Sigmoid colon (tissue), 7 donors: ENCODE results near the gene GIGYF2. TPM values are rescaled to one million over a fixed set of nuclear protein-coding genes. Genes with fewer than 3 reads are reported as not detected.

Experiments used
- DNase-seq: peaks from one replicate; pipeline ENCODE4 v3.0.0-alpha.2; 2019
- H3K27ac ChIP-seq, 4 donors: fragments of 200-600 bp; sonication (generic); one replicate each; pipeline ENCODE4 v1.5.1; 2016 to 2019; ENCODE audit warnings: mild to moderate bottlenecking in 1 of 4
- H3K27me3 ChIP-seq, 3 donors: fragments of 200-600 bp; sonication (generic); one replicate each; pipeline ENCODE4 v1.5.1; 2019; ENCODE audit warnings: mild to moderate bottlenecking in 1 of 3
- H3K36me3 ChIP-seq, 4 donors: fragments of 200-600 bp; sonication (generic); one replicate each; pipeline ENCODE4 v1.5.1; 2016 to 2019
- H3K4me1 ChIP-seq, 4 donors: fragments of 200-600 bp; sonication (generic); one replicate each; pipeline ENCODE4 v1.5.1; 2017 to 2019
- H3K4me3 ChIP-seq, 4 donors: fragments of 200-600 bp; sonication (generic); one replicate each; pipeline ENCODE4 v1.5.1; 2017 to 2019; ENCODE audit warnings: mild to moderate bottlenecking in 2 of 4, moderate library complexity in 1 of 4
- H3K9me3 ChIP-seq, 4 donors: fragments of 200-600 bp in 3 of 4; sonication (generic) in 3 of 4; one replicate each; pipeline versions ENCODE4 v1.5.1 to v1.6.1; 2013 to 2019
- CTCF ChIP-seq, 4 experiments: fragments of 450-650 bp in 3 of 4; fragments of 200-600 bp in 1 of 4; IDR thresholded peaks; one replicate each; pipeline ENCODE4 v1.5.1; 2016 to 2019; ENCODE audit warnings: antibody characterized with exemption in 4 of 4, mild to moderate bottlenecking in 3 of 4, moderate library complexity in 2 of 4
- EP300 ChIP-seq, 4 donors: sonication (generic); formaldehyde crosslinking; IDR thresholded peaks; one replicate each; pipeline ENCODE4 v1.6.1; 2017; ENCODE audit warnings: antibody characterized with exemption in 4 of 4
- POLR2A ChIP-seq, 2 donors: fragments of 450-650 bp; IDR thresholded peaks; one replicate each; pipeline ENCODE4 v1.6.1; 2016; ENCODE audit warnings: antibody characterized with exemption in 2 of 2, mild to moderate bottlenecking in 2 of 2, moderate library complexity in 2 of 2
- POLR2AphosphoS5 ChIP-seq, 4 donors: sonication (generic); formaldehyde crosslinking; IDR thresholded peaks; one replicate each; pipeline ENCODE4 v1.6.1; 2017; ENCODE audit warnings: antibody characterized with exemption in 4 of 4
- WGBS, 2 donors: extraction: QIAGEN DNeasy Blood & Tissue Kit; methylation state at CpG; one replicate each; pipeline ENCODE4 v1.1.7; 2013; 5-methylcytosine and 5-hydroxymethylcytosine counted together
- intact Hi-C: fragments of 100-400 bp; cut with DNase I; formaldehyde crosslinking; loops from one replicate; pipeline ENCODE4 v1.15.1; 2023
- polyA plus RNA-seq, 3 donors: library from polyadenylated mRNA; stranded (reverse); fragments of 200-250 nt; gene quantifications; one replicate each; pipeline ENCODE4 v1.2.3, GENCODE V29; 2013
- total RNA-seq, 4 donors: library from RNA; depleted of rRNA; stranded (reverse); fragments of >200 nt; gene quantifications; one replicate each; pipeline ENCODE4 v1.1.0, GENCODE V29; 2016
- donor health status: healthy with polysubstance abuse.
- donor health status: Bipolar disorder and iron deficiency.
- donor health status: healthy.

Gene GIGYF2
- total and polyA plus RNA-seq, 7 donors = 10.2 to 90.0 (median 62.9) TPM

DNA sequence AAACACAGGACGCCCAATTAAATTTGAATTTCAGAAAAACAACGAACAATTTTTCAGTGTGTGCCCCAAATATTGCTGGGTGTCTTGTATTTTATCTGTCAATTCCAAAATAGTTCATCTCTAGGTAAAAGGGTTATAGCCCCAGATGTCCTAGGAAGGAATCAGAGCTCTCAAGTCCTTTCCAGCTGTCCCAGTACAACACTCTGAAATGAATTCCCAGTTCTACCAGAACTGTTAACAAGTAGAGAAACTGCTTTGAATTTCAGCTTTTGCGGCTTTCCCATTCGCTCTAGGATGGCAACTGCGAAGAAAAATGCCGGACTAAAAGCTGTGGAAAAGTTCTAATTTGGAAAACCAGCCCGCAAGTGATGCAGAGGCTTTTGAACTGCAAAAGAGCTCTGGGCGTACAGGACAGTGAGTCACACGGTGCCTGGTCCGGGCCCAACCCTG lies 497 bp upstream of the GIGYF2 start:
- Histone ChIP-seq H3K4me3 (peak overlapping the region; percentile 69 to 94 (median 76)), H3K27me3 (no peaks in the 10 kb centered on the region), H3K36me3 (no peaks in the 10 kb centered on the region), H3K4me1 (peaks cover 0 to 43% (median 29%) of the 10 kb centered on the region in 4 donors), H3K27ac (peak overlapping the region; percentile 87 to 97 (median 90)), H3K9me3 (no peaks in the 10 kb centered on the region)
- 37 to 52% methylated on average over 10 of the region's 10 CpGs for WGBS, 2 donors
- intact Hi-C loops = loop anchor here (2.0 to 5.0 kb wide), 3 partner anchors 90 to 871 kb away; partner anchors contain the start of genes ATG16L1 and USP40
- no peak for DNase-seq
- TF ChIP-seq POLR2AphosphoS5 (IDR thresholded peaks at IDR 0.05) (no peak), CTCF (IDR thresholded peaks at IDR 0.05) (no peak), EP300 (IDR thresholded peaks at IDR 0.05) (no peak), POLR2A (IDR thresholded peaks at IDR 0.05) (no peak)

GRCh38 chr2:232697807-232698110 lies 628 bp downstream of the GIGYF2 start:
- no peak for TF ChIP-seq POLR2A (IDR thresholded peaks at IDR 0.05)
- no peak for TF ChIP-seq EP300 (IDR thresholded peaks at IDR 0.05)
- no peak for TF ChIP-seq POLR2AphosphoS5 (IDR thresholded peaks at IDR 0.05)
- no peak for TF ChIP-seq CTCF (IDR thresholded peaks at IDR 0.05)
- peak overlapping the region; percentile 69 to 94 (median 76) for H3K4me3 ChIP-seq
- H3K36me3 ChIP-seq = no peaks in the 10 kb centered on the region
- 0% methylated on average over 11 of the region's 11 CpGs for WGBS, 2 donors
- peaks cover 0 to 43% (median 35%) of the 10 kb centered on the region in 4 donors for H3K4me1 ChIP-seq
- intact Hi-C loops = loop anchor here (2.0 to 5.0 kb wide), 3 partner anchors 91 to 870 kb away; partner anchors contain the start of genes ATG16L1 and USP40
- no peaks in the 10 kb centered on the region for H3K27me3 ChIP-seq
- H3K9me3 ChIP-seq = no peaks in the 10 kb centered on the region
- DNase-seq = no peak
- peak overlapping the region; percentile 87 to 97 (median 90) for H3K27ac ChIP-seq

DNA sequence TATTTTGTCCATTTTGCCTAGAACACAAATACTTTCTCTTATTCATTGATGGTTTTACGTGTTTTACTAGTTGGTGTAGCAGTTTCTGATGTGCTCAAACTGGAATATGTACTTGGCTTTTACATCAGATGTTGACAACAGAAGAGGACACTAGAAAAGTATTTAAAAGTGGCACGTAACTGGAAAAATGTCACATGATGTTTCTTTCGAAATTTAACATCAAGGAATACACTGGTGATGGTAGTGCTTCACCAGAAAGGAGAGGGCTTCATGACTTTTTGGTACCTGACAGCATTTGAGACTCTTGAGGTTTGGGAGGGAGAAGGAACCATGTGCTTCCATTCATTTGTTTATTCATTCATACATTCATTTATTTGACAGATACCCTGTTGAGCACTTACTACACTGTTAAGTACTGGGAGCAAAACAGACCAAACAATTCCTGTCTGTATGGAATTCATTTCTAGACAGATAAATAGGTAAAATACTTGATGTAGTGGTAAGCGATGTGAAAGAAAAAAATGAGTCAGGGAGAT lies 1.5 kb downstream of the GIGYF2 start:
- TF ChIP-seq POLR2A (IDR thresholded peaks at IDR 0.05) (no peak), EP300 (IDR thresholded peaks at IDR 0.05) (no peak), CTCF (IDR thresholded peaks at IDR 0.05) (no peak), POLR2AphosphoS5 (IDR thresholded peaks at IDR 0.05) (no peak)
- intact Hi-C loops = loop anchor here (5.0 kb wide), 2 partner anchors 554 to 869 kb away; partner anchors contain the start of genes ATG16L1 and USP40
- Histone ChIP-seq H3K4me3 (peak overlapping the region in 3 of 4 donors; percentile 69 to 94 (median 77)), H3K36me3 (peaks cover 0 to 2% (median 0%) of the 10 kb centered on the region in 4 donors), H3K9me3 (no peaks in the 10 kb centered on the region), H3K4me1 (peaks cover 0 to 43% (median 36%) of the 10 kb centered on the region in 4 donors), H3K27me3 (no peaks in the 10 kb centered on the region), H3K27ac (peak overlapping the region in 1 of 4 donors; percentile 92)
- DNase-seq = no peak
- 42 to 63% methylated on average over 4 of the region's 4 CpGs for WGBS, 2 donors

GRCh38 chr2:232699110-232699509 lies 2.0 kb downstream of the GIGYF2 start:
- Histone ChIP-seq H3K4me1 (peaks cover 0 to 43% (median 36%) of the 10 kb centered on the region in 4 donors), H3K4me3 (peak overlapping the region in 1 of 4 donors; percentile 4)
- TF ChIP-seq CTCF (IDR thresholded peaks at IDR 0.05) (no peak), EP300 (IDR thresholded peaks at IDR 0.05) (no peak), POLR2A (IDR thresholded peaks at IDR 0.05) (no peak), POLR2AphosphoS5 (IDR thresholded peaks at IDR 0.05) (no peak)

More at GRCh38 chr2:232699110-232699509, 2.0 kb downstream of the GIGYF2 start:
- no peak for DNase-seq
- 85 to 89% methylated on average over 2 of the region's 2 CpGs for WGBS, 2 donors
- no peak overlapping the region for H3K27ac ChIP-seq
- H3K27me3 ChIP-seq = no peaks in the 10 kb centered on the region
- intact Hi-C loops = loop anchor here (5.0 kb wide), 2 partner anchors 553 to 868 kb away; partner anchors contain the start of genes ATG16L1 and USP40
- peaks cover 0 to 6% (median 0%) of the 10 kb centered on the region in 4 donors for H3K36me3 ChIP-seq
- H3K9me3 ChIP-seq = no peaks in the 10 kb centered on the region
